HG03064 (cell line): ENCODE measurements around the gene FCER1G.
A peak's percentile ranks its signal among the peaks of the same experiment; 100 is the strongest.

Source experiments
- ATAC-seq: cut with Tn5 transposase; IDR thresholded peaks from one replicate; pipeline ENCODE4 v1.9.1; 2021; ENCODE audit warnings: low read depth; ENCODE audit not compliant: unreplicated experiment

FCER1G gene

DNA sequence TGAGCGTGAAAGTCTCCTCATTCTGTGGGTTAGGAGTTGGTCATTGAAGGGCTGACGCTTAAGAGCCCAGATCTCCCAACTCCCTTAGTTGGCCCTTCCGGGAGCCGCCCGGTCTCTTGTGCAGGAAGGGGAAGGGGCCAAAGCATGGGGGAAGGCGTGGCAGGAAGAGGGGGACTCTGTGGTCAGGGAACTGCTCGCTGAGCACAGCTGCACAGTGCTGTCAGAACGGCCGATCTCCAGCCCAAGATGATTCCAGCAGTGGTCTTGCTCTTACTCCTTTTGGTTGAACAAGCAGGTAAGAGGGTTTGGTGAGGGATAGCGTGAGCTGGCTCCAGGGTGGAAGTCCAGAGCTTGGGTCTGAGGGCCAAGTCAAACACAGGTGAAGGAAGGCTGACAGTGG, at the start of gene FCER1G:
Gene FCER1G, plus strand, starts transcription at position 220 of the 400 bp plus-strand sequence. Its CDS starts 27 bp downstream, at position 247.
- no peak for ATAC-seq

GRCh38 chr1:161165742-161166668, 49.1 kb upstream of the FCER1G start, which contains the start of gene PPOX:
TSS of gene PPOX (plus strand) at chr1:161166426. CDS start at chr1:161166848, 422 bp downstream.
- ATAC-seq, result peak; percentile 93

GRCh38 chr1:161166669-161167548, 48.2 kb upstream of the FCER1G start:
- ATAC-seq, result peak; percentile 1

DNA sequence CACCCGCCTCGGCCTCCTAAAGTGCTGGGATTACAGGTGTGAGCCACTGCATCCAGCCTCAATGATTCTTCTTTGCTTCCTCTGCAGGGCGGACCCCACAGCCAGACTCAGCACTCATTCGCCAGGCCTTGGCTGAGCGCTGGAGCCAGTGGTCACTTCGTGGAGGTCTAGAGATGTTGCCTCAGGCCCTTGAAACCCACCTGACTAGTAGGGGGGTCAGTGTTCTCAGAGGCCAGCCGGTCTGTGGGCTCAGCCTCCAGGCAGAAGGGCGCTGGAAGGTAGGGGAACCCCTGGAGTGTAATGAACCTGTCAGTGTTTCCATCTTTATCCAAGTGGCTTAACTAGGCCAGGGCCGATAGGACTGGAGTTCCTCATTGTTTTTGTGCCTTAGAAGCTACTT, 46.2 kb upstream of the FCER1G start:
- ATAC-seq, result no peak

DNA sequence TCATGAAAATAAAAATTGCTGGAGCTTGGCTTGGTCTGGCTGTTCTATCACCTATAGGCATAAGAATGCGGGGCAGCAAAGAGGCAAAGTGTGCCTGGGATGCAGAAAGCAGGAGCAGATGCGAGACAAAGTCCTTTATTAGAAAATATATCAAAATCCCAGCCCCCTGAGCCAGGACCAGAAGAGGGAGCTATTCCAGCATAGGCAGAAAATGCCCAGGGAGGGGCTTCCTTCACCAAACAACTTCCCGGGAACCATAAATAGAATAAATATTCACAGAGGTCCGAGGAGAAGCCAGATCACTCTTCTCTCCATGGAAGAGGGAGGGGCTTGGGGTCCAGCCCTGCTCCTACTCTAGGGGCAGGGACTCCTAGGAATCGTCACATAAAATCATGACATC, 43.9 kb upstream of the FCER1G start:
- ATAC-seq, result no peak

GRCh38 chr1:161171696-161172095, 43.4 kb upstream of the FCER1G start:
- no peak for ATAC-seq

DNA sequence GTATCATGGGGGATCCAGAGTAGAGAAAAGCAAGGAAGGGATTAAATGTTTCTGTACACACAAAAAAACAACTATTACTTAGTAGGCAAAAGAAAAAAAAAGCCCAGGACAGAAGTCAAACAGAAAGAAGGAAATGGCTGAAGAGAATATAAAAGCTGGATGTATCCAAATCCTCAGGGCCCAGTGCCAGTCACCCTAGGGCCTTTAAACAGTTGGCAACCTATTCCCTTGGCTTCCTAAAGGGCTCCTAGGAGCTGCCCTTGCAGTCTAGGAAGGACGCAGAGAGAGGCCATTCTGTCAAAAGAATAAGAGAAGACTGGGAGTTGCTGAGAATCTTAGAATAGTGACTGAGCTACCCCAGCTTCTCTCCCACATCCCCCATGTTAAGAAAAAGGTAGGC, 42.7 kb upstream of the FCER1G start:
- no peak for ATAC-seq

DNA sequence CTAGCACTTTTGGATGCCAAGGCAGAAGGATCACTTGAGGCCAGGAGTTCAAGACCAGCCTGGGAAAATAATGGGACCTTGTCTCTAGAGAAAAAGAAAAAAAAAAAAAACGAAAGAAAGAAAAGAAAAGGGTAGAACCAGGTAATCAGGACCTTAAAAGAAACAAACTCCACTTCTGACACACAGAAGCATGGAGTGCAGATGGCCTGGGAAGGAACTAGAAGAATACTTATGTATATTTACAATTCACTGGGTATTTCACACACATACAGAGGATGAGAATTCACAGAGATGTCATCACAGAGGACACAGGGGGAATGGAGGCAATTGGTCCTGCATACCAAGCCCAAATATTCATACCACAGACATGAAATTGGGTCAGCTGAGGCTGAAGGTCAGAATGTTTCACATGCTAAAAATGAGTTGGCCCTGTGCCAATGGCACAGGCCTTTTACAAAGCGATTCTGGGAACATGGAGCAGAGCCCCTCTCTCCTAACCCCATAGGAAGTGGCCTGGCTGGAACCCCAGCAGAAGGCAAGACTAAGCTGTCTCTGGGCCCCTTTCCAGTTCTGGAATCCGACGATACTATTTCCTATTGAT, 42.2 kb upstream of the FCER1G start:
- ATAC-seq, result no peak

- ATAC-seq, result no peak
Observed at GRCh38 chr1:161173711-161174110, 41.4 kb upstream of the FCER1G start.

DNA sequence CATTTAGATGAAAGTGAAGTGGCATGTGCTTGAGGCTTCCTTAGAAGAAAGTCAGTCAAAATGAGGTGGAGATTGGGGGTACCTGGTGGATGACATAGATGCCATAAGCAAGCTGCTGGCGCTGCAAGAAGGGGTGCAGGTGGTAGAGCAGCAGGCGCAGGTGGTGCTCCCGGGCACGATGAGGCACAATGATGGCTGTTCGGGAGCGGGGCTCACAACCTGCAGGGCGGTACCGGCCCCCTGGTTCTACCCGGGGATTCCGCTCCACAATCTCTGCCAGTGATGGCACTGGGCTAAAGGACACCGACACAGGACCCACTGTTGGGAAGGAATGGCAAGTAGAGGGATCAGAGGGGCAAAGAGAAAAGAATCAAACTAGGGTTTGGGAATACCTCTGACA, 40.2 kb upstream of the FCER1G start:
- no peak for ATAC-seq

GRCh38 chr1:161175771-161176453, 39.2 kb upstream of the FCER1G start:
- no peak for ATAC-seq

DNA sequence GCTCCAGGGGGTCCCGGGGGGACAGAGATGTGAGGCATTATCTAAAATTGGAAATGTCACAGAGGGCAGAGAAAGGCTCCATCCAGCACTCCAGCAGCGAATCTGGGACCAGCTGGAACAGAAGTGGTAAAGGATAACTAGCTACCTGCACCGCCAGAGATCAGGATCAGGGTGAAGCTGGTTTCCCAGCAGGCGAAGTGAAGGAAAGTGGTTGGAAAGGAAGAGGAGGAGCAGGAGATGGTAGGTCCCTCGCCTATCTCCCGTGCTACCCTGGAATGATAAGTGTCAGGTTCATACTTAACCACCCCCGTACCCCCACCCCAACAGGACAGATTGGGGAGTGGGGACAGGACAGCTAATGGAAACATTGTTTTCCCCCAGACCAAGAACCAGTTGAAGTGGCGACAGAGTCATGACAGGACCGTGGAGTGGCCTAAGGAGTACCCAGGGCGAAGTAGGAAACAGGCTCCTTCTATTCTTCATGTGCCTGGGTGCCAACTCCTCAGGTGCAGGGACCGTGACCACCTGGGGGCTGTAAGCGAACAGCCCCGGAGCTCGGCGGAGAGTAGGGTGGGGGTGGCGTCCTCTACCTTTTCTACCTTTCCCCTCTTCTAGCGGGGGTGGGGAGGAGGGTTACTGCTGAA, 38.5 kb upstream of the FCER1G start:
- no peak for ATAC-seq

GRCh38 chr1:161177112-161177935, 37.8 kb upstream of the FCER1G start, which contains the start of gene B4GALT3:
TSS of gene B4GALT3 (minus strand) at chr1:161177507. CDS start at chr1:161176060, 1,447 bp downstream.
- peak; percentile 67 for ATAC-seq

DNA sequence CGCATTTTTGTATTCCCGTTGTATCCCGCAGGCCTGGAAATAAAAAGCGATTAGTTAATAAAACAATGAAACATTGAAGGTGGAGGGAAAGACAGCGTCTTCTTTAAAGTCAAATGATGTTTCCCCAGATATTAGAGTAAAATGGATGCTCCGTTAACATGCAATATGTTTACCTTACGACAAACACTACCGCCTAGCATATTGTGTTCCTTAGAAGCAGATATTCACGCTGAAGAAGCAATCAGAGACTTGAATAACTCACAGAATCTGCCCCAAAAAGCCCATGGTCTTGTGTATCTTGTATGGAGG, 37.2 kb upstream of the FCER1G start:
- ATAC-seq, result no peak

- no peak for ATAC-seq
Observed at GRCh38 chr1:161179698-161180097, 35.4 kb upstream of the FCER1G start.

DNA sequence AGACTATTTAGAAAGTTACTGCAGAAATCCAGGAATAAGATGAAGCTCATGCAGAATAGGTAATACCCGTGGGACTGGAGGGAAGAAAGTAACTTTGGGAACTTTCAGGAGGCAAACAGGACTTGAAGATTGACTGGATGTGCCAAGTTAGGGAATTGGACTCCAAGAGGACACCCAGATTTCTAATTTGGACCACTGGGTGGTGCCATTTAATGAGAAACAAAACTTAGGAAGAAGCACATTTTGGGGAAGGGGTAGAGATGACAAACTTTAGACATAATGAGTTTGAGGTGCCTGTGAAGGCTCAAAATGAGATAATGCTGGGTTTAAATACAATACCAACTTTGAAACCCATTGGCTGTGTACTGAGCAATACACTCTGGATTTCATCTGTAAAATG, 34.5 kb upstream of the FCER1G start:
- ATAC-seq, result no peak

GRCh38 chr1:161182214-161182613, 32.9 kb upstream of the FCER1G start:
- ATAC-seq, result peak; percentile 48

DNA sequence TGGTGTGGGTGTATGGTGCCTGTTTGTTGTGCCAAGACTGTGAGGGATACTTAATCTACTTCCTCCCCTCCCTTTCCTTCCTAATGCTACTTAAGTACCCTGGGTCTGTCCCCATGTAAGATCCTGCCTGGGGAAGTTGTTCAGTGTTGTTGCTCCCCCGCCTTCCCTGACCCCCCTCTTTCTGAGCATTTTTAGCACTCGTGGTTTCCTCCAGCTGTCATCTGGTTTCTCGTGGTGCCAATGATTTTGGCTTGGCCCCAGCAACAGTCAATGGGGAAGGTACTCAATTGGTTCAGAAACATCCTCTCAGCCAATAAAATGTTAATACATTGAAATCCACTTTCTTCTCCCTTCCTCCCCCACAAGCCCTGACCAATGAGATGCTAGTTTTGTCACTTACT, 29.8 kb upstream of the FCER1G start:
- ATAC-seq, result peak; percentile 56

GRCh38 chr1:161185732-161186311, 29.3 kb upstream of the FCER1G start:
- ATAC-seq, result peak; percentile 23
